Activated CD8-positive, alpha-beta memory T cell treated with anti-CD3 and anti-CD28 coated beads, Interleukin-2, amount 10 ng/mL, durations not matched to agents 7 days and 5 days (primary cell): ENCODE results near the gene ATF4. TPM values are rescaled to one million over a fixed set of nuclear protein-coding genes. Genes with fewer than 3 reads are reported as not detected.

Source experiments
- ATAC-seq: fragments of 150-1000 bp; cut with Tn5 transposase; one replicate; pipeline ENCODE4 v1.10.0; 2021; ENCODE audit warnings: moderate library complexity
- CTCF ChIA-PET: fragments of 350-600 bp; sonication (Branson Sonifier 250); formaldehyde crosslinking; loops from one replicate; lab custom pipeline; 2021; ENCODE audit warnings: antibody characterized with exemption; lab: Charles Lee
- DNase-seq: peaks from one replicate; pipeline ENCODE4 v3.0.0-alpha.2; 2020
- H3K27ac Mint-ChIP-seq: one replicate; pipeline ENCODE4 v1.8.0; 2021; ENCODE audit warnings: mild to moderate bottlenecking, mixed read lengths
- H3K27me3 Mint-ChIP-seq: one replicate; pipeline ENCODE4 v1.8.0; 2021; ENCODE audit warnings: mixed read lengths
- H3K36me3 Mint-ChIP-seq: one replicate; pipeline ENCODE4 v1.8.0; 2021; ENCODE audit warnings: mild to moderate bottlenecking, mixed read lengths
- H3K4me1 Mint-ChIP-seq: one replicate; pipeline ENCODE4 v1.8.0; 2021; ENCODE audit warnings: mixed read lengths
- H3K4me3 Mint-ChIP-seq: one replicate; pipeline ENCODE4 v1.8.0; 2021; ENCODE audit warnings: mild to moderate bottlenecking, moderate library complexity, mixed read lengths
- H3K9me3 Mint-ChIP-seq: one replicate; pipeline ENCODE4 v1.8.0; 2022; ENCODE audit warnings: low read depth, mixed read lengths
- total RNA-seq, 2 experiments: library from RNA; stranded (reverse); gene quantifications; one replicate each; pipeline ENCODE4 v1.2.3, GENCODE V29; 2021

The ATF4 gene
- total RNA-seq, 2 experiments from 2014 or later, result 365 to 501 TPM

DNA sequence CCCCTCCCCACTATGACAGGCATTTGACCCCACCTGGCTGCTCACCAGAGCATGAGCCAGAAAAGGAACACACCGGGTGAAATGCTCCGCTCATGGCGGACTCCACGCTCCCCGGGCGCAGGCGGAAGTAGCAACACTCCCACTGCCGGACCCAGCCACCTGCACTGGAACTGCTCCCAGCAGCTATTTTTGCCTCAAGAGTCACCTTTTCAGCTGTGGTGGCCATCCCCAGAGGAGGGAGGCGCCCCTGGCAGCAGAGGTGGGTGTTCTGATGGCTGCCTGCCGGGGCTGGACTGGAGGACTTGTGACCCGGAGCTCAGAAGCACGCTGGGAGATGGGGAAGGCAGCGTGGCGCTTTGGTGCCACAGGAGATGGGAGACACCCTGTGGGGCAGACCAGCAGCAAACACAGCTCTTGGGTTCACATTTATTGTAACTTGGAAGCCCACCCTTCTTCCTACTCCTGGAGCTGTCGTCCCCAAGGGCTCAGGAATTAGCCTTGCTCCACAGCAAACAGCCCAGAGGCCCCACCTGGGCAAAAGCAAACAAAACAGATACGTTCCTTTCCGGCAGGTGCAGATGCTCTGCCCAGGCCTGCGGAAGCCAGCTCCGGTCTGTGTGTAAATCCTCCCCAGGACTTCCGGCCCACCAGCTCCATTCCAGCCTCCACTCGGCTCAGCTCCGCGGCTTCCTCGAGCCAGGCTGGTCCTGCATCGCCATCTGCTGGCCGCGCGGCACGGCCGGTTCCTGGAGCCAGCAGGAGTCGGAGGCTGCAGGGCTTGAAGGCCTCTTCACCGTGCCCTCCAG lies 8.5 kb downstream of the ATF4 start:
- H3K27ac Mint-ChIP-seq, result peak overlapping the region; percentile 72
- ATAC-seq (peak; percentile 32), DNase-seq (peak; percentile 95)
- peaks cover 39% of the 10 kb centered on the region for H3K36me3 Mint-ChIP-seq
- no peaks in the 10 kb centered on the region for H3K9me3 Mint-ChIP-seq
- peaks cover 82% of the 10 kb centered on the region for H3K4me1 Mint-ChIP-seq
- peak overlapping the region; percentile 36 for H3K4me3 Mint-ChIP-seq
- H3K27me3 Mint-ChIP-seq, result no peaks in the 10 kb centered on the region
- CTCF ChIA-PET, result interaction anchor here (0.6 to 22.3 kb wide), 42 partner anchors 9 to 817 kb away, joined by 3 to 478 read pairs (median 4); partner anchors contain the start of genes ADSL, ATF4, GRAP2 and MIEF1

DNA sequence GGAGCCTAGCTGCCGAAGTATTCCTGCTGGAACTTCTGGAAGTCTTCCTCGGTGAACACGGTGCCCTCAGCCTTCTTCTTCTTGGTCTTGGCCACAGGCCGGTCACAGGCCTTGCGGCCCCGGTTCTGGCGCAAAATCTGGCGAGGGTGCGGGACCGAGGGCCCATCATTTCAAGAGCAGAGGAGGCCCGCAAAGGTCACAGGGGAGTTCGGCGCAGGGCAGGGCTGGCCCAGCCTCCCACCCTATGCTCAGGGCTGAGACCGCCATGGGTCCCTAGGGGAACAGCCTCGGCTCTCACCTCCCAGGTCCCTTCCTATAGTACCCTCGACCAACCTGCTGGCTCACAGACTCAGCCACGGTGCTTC lies 9.1 kb downstream of the ATF4 start:
- ATAC-seq (no peak), DNase-seq (no peak)
- Mint-ChIP-seq H3K27ac (peak overlapping the region; percentile 62), H3K9me3 (no peaks in the 10 kb centered on the region), H3K4me1 (peaks cover 82% of the 10 kb centered on the region), H3K36me3 (peaks cover 34% of the 10 kb centered on the region), H3K27me3 (no peaks in the 10 kb centered on the region), H3K4me3 (peak overlapping the region; percentile 36)
- CTCF ChIA-PET, result interaction anchor here (0.7 to 22.3 kb wide), 36 partner anchors 9 to 817 kb away, joined by 3 to 478 read pairs (median 4); partner anchors contain the start of genes ADSL, ATF4, GRAP2 and MIEF1

DNA sequence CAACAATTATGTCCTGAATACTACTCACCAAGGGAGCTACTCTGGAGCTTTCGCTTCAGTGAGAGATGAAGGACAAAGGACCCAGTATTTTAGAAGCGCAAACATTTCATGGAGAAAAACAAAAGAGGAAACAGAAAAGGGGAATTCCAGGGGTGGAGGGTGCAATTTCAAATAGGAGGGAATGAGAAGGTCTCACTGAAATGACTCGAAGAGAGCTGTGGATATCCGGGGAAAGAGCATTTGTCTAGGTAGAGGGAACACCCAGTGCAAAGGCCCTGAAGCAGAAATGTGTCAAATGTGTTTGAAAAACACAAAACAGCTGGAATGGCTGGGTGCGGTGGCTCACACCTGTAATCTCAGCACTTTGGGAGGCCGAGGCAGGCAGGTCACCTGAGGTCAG lies 9.8 kb downstream of the ATF4 start:
- H3K4me3 Mint-ChIP-seq, result peak overlapping the region; percentile 36
- ATAC-seq (no peak), DNase-seq (no peak)
- peaks cover 77% of the 10 kb centered on the region for H3K4me1 Mint-ChIP-seq
- H3K27me3 Mint-ChIP-seq, result no peaks in the 10 kb centered on the region
- peak overlapping the region; percentile 62 for H3K27ac Mint-ChIP-seq
- CTCF ChIA-PET, result interaction anchor here (0.9 to 22.3 kb wide), 14 partner anchors 10 to 514 kb away, joined by 3 to 478 read pairs (median 14); partner anchors contain the start of genes ATF4, MIEF1, RPL3 and TAB1
- no peaks in the 10 kb centered on the region for H3K9me3 Mint-ChIP-seq
- peaks cover 30% of the 10 kb centered on the region for H3K36me3 Mint-ChIP-seq

DNA sequence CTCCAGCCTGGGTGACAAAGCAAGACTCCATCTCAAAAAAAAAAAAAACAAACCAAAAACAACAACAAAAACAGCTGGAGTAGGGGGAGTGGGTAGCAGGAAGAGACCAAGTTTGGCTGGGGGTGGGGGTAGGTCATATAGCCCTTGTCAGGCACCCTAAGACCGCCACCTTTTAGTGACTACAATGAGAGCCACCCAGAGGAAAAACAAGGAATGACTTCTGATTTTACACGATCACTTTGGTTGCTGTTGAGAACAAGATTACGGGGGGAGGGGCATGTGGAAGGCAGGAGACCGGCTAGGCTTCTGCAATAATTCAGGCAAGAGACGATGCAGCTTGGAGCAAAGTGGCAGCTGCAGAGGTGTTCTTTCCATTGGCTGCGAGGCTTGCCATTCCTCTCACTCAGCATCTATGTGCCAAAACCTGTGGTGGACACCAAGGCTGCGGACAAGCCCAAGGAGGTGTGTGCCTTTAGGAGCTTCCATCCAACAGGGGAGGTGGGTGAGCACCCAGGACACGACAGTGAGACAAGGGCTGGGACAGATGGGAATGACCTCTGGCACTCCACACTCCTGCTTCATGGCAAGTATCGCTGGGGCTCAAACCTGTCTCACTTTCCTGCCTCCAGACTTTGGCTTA lies 10.4 kb downstream of the ATF4 start:
- H3K4me3 Mint-ChIP-seq, result peak overlapping the region; percentile 93
- no peaks in the 10 kb centered on the region for H3K27me3 Mint-ChIP-seq
- peaks cover 71% of the 10 kb centered on the region for H3K4me1 Mint-ChIP-seq
- no peaks in the 10 kb centered on the region for H3K9me3 Mint-ChIP-seq
- peak overlapping the region; percentile 33 for H3K27ac Mint-ChIP-seq
- peaks cover 26% of the 10 kb centered on the region for H3K36me3 Mint-ChIP-seq
- no peak for DNase-seq
- CTCF ChIA-PET, result interaction anchor here (0.9 to 22.3 kb wide), 16 partner anchors 10 to 497 kb away, joined by 3 to 478 read pairs (median 7); partner anchors contain the start of genes ATF4, MIEF1, RPL3 and TAB1
- no peak for ATAC-seq

GRCh38 chr22:39532215-39533073 lies 12.1 kb downstream of the ATF4 start, which contains the start of gene RPS19BP1:
RPS19BP1 (minus strand) TSS chr22:39532748; CDS start chr22:39532738, 10 bp downstream.
- Mint-ChIP-seq H3K27me3 (no peaks in the 10 kb centered on the region), H3K4me3 (peak within 1 kb of the TSS; percentile 93), H3K9me3 (no peaks in the 10 kb centered on the region), H3K4me1 (peaks cover 59% of the 10 kb centered on the region), H3K36me3 (peaks cover 25% of the 10 kb centered on the region), H3K27ac (peak within 1 kb of the TSS; percentile 93)
- ATAC-seq (peak; percentile 84), DNase-seq (peak; percentile 100)
- CTCF ChIA-PET, result interaction anchor here (0.7 to 22.3 kb wide), 8 partner anchors 10 to 496 kb away, joined by 3 to 478 read pairs (median 4); partner anchors contain the start of gene MIEF1

DNA sequence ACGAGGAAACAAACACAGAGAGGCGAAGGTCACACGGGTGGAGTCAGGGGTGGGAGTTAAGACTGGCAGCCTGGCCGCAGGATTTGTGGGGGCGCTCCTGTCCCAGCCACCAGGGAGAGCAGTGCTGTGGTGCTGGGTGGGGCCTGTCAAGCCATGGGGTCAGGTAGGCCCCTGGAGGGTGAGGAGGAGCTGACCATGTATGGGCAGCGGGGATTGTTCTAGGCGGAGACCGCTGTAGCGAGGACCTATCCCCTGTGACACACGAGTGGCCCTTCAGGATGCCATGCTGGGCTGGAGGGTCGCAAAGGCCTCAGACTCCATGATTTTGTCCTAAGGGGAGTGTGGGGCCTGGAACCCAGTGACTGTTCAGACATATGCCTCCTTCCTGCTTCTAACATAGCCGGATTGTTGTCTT lies 13.7 kb downstream of the ATF4 start:
- H3K27ac Mint-ChIP-seq, result no peak overlapping the region
- DNase-seq (no peak), ATAC-seq (no peak)
- H3K27me3 Mint-ChIP-seq, result no peaks in the 10 kb centered on the region
- H3K4me1 Mint-ChIP-seq, result peaks cover 45% of the 10 kb centered on the region
- CTCF ChIA-PET, result interaction anchor here (0.7 to 22.3 kb wide), 27 partner anchors 8 to 819 kb away, joined by 3 to 478 read pairs (median 3); partner anchors contain the start of genes ADSL, ATF4, MIEF1 and RPL3
- H3K9me3 Mint-ChIP-seq, result no peaks in the 10 kb centered on the region
- H3K36me3 Mint-ChIP-seq, result peaks cover 20% of the 10 kb centered on the region
- peak overlapping the region; percentile 8 for H3K4me3 Mint-ChIP-seq

- H3K27ac Mint-ChIP-seq, result no peak overlapping the region
- no peaks in the 10 kb centered on the region for H3K9me3 Mint-ChIP-seq
- H3K36me3 Mint-ChIP-seq, result peaks cover 18% of the 10 kb centered on the region
- peaks cover 38% of the 10 kb centered on the region for H3K4me1 Mint-ChIP-seq
- DNase-seq, result peak; percentile 88
- H3K4me3 Mint-ChIP-seq, result peak overlapping the region; percentile 8
- CTCF ChIA-PET, result interaction anchor here (0.7 to 22.3 kb wide), 35 partner anchors 9 to 818 kb away, joined by 3 to 478 read pairs (median 3); partner anchors contain the start of genes ADSL, ATF4, MIEF1 and RPL3
- ATAC-seq, result peak; percentile 27
- H3K27me3 Mint-ChIP-seq, result no peaks in the 10 kb centered on the region
Observed at GRCh38 chr22:39534591-39535356, 14.4 kb downstream of the ATF4 start.

DNA sequence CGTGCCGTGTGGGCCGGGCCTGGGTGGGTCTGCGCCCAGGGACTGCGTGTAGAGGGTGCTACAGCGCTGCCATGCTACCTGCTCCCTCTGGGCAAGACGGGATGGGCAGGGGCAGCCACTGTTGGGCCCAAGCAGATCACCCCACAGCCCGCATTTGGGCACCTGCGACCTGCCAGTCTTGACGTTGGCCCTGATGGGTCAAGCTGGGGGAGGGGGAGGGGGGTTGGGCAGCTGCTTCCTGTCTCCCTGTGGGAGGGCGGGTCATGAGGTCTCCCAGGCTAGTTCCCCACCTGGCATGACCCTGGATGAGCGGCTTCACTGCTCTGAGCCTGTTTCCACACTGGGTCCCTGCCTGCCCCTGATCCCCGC lies 15.0 kb downstream of the ATF4 start:
- H3K27ac Mint-ChIP-seq, result no peak overlapping the region
- H3K9me3 Mint-ChIP-seq, result no peaks in the 10 kb centered on the region
- no peak overlapping the region for H3K4me3 Mint-ChIP-seq
- peaks cover 33% of the 10 kb centered on the region for H3K4me1 Mint-ChIP-seq
- H3K36me3 Mint-ChIP-seq, result peaks cover 13% of the 10 kb centered on the region
- ATAC-seq, result no peak
- no peak for DNase-seq
- peaks cover 3% of the 10 kb centered on the region for H3K27me3 Mint-ChIP-seq
- CTCF ChIA-PET, result interaction anchor here (0.7 to 22.3 kb wide), 28 partner anchors 9 to 813 kb away, joined by 3 to 478 read pairs (median 4); partner anchors contain the start of genes ADSL, ATF4 and RPL3

DNA sequence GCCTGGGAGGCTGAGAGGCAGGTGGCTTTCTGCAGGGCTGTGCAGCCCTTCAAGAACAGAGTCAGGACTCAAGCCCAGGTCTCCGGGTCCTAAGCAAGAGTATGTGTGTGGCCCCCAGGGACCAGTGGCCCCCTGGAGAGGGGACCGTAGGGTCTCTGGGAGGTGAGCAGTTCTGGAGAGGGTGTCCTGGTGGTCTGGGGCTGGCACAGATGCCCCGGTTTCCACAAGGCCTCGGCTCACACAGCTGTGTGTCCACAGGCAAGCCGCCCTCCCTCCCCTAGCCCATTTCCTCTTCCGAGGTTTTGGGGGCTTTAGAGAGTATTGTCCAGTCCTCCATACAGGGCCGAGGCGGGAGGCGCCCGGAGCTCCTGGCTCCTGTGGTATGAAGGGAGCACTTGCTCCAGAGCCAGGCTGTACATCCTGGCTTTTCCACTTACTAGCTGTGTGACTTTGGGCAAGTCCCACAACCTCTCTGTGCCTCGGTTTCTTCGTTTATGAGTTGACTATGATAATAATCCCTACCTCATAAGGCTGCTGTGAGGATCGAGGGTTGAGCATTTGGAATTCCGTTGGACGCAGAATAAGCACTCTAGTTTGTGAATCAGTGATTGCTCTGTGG lies 15.6 kb downstream of the ATF4 start:
- Mint-ChIP-seq H3K4me1 (peaks cover 28% of the 10 kb centered on the region), H3K27me3 (peaks cover 4% of the 10 kb centered on the region), H3K36me3 (peaks cover 9% of the 10 kb centered on the region), H3K9me3 (no peaks in the 10 kb centered on the region), H3K27ac (no peak overlapping the region), H3K4me3 (no peak overlapping the region)
- DNase-seq, result no peak
- ATAC-seq, result no peak
- CTCF ChIA-PET, result interaction anchor here (0.8 to 22.3 kb wide), 5 partner anchors 13 to 492 kb away, joined by 3 to 478 read pairs (median 11); no protein-coding TSS in a partner anchor

DNA sequence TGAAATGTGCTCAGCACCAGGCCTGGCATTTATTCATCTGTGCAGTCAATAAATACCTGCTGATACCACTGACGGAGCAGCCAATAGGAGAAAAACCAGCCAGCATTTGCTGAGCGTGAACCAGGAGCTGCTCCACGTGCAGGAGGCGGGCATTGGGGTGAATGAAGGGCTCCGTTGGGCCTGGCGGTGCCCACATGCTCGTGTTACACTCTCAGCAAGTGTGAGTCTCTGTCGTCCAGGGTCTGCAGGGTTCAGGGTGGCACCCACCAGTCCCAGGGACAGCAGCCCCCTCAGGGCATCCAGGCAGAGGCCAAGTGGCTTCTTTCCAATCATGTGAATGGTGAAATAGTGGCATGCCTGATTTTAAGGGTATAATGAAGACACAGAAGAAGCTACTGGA lies 16.3 kb downstream of the ATF4 start:
- CTCF ChIA-PET, result interaction anchor here (0.6 to 22.3 kb wide), 2 partner anchors 425 to 491 kb away, joined by 3 to 478 read pairs; no protein-coding TSS in a partner anchor
- no peak overlapping the region for H3K27ac Mint-ChIP-seq
- no peaks in the 10 kb centered on the region for H3K9me3 Mint-ChIP-seq
- H3K27me3 Mint-ChIP-seq, result peaks cover 4% of the 10 kb centered on the region
- no peak for DNase-seq
- peaks cover 5% of the 10 kb centered on the region for H3K36me3 Mint-ChIP-seq
- ATAC-seq, result no peak
- H3K4me1 Mint-ChIP-seq, result peaks cover 20% of the 10 kb centered on the region
- no peak overlapping the region for H3K4me3 Mint-ChIP-seq

DNA sequence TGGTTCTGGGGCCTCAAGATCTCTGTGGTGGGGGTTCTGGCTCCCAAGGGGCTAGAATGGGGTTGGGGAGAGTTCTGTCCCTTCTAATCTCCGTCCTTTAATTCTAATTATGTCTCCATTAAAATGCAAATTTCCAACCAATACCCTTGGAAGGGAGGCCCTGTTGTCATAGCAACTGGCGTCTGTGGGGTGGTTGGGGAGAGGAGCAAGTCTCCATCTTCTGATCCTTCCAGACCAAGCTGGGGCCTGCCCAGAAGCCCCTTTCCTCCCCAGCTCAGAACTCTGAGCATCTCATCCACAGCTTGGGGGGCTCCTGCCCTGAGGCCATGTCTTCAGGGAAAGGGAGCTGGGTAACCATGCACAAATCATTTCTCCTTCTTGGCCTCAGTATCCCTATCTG lies 17.6 kb downstream of the ATF4 start:
- CTCF ChIA-PET, result interaction anchor here (22.3 kb wide), 1 partner anchor 490 kb away, joined by 478 read pairs; no protein-coding TSS in a partner anchor
- Mint-ChIP-seq H3K4me3 (no peak overlapping the region), H3K36me3 (no peaks in the 10 kb centered on the region), H3K27me3 (peaks cover 5% of the 10 kb centered on the region), H3K9me3 (no peaks in the 10 kb centered on the region), H3K4me1 (peaks cover 11% of the 10 kb centered on the region), H3K27ac (no peak overlapping the region)
- DNase-seq (no peak), ATAC-seq (no peak)
